ENCODE measurements around the gene PTPRQ.

DNA sequence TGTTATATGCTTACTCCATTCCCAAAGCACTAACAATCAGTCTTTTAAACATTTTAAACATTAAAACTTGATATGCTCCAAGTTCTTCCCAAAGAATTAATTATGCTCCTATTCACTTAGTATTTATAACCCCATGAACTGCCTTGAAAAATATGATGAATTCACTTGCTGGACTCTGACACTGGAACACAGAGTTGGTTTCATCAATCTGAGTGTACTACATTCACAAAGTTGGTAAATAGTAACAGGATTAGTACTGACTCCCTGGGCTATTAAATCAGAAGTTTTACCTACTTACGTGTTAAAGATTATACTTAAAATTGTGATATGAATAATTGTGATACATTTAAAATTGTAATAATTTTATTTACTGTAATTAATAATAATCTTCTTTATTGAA lies 246.1 kb downstream of the PTPRQ start:
- TF ChIP-seq, protein P1, sequence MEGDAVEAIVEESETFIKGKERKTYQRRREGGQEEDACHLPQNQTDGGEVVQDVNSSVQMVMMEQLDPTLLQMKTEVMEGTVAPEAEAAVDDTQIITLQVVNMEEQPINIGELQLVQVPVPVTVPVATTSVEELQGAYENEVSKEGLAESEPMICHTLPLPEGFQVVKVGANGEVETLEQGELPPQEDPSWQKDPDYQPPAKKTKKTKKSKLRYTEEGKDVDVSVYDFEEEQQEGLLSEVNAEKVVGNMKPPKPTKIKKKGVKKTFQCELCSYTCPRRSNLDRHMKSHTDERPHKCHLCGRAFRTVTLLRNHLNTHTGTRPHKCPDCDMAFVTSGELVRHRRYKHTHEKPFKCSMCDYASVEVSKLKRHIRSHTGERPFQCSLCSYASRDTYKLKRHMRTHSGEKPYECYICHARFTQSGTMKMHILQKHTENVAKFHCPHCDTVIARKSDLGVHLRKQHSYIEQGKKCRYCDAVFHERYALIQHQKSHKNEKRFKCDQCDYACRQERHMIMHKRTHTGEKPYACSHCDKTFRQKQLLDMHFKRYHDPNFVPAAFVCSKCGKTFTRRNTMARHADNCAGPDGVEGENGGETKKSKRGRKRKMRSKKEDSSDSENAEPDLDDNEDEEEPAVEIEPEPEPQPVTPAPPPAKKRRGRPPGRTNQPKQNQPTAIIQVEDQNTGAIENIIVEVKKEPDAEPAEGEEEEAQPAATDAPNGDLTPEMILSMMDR (IDR thresholded peaks at IDR 0.05), result no peak
- no peak for TF ChIP-seq POLR2A (IDR thresholded peaks at IDR 0.05)
